A549 (cell line): Measurements from ENCODE around the gene PPP4R4. TPM values are rescaled to one million over a fixed set of nuclear protein-coding genes. Genes with fewer than 3 reads are reported as not detected.

Experiments used
- ATAC-seq, 2 experiments: fragments of 200-7000 bp in 1 of 2; fragments of >200 bp in 1 of 2; cut with Nextera tagmentation in 1 of 2; cut with Tn5 transposase in 1 of 2; 3 replicates each; pipeline versions ENCODE4 v1.8.0 to v1.9.1; 2018 to 2020; ENCODE audit warnings: mild to moderate bottlenecking in 1 of 2, moderate library complexity in 1 of 2
- CTCF ChIA-PET: fragments of 300-600 bp; sonication (Branson Sonifier 250); formaldehyde crosslinking; extraction: SDS; loops from one replicate; lab custom pipeline; 2021; ENCODE audit warnings: antibody characterized with exemption, inconsistent platforms; lab: Yijun Ruan, JAX
- POLR2A ChIA-PET: fragments of 350-600 bp; formaldehyde crosslinking; extraction: SDS; loops from one replicate; lab custom pipeline; 2021; ENCODE audit warnings: antibody characterized with exemption, inconsistent platforms; lab: Yijun Ruan, JAX
- DNase-seq, 2 experiments: peaks; one replicate each; pipeline versions ENCODE4 v3.0.0 to v3.0.0-alpha.2; 2011 to 2016; ENCODE audit warnings: low read depth in 1 of 2, low spot score in 1 of 2
- FAIRE-seq: peaks from 2 replicates; lab custom pipeline; 2011; peaks lifted over from hg19 to GRCh38; lab: Jason Lieb, UNC
- H3K27ac ChIP-seq, 2 experiments: fragments of >200 bp; sonication (Bioruptor Twin); formaldehyde crosslinking; 3 replicates each; pipeline ENCODE4 v1.5.1; 2016 to 2017
- H3K4me1 ChIP-seq: fragments of >200 bp; sonication (Bioruptor Twin); formaldehyde crosslinking; 3 replicates; pipeline ENCODE4 v1.6.1; 2016
- H3K4me2 ChIP-seq: fragments of >200 bp; sonication (Bioruptor Twin); formaldehyde crosslinking; 3 replicates; pipeline ENCODE4 v1.6.1; 2016
- H3K4me3 ChIP-seq: fragments of >200 bp; sonication (Bioruptor Twin); formaldehyde crosslinking; 3 replicates; pipeline ENCODE4 v1.5.1; 2016
- H3K9me3 ChIP-seq: fragments of >200 bp; sonication (Bioruptor Twin); formaldehyde crosslinking; 3 replicates; pipeline ENCODE4 v1.6.1; 2016
- BHLHE40 ChIP-seq: IDR thresholded peaks from 2 replicates; pipeline ENCODE4 v1.6.1; 2012; ENCODE audit warnings: low read depth, low read length, inconsistent platforms
- CHD4 ChIP-seq: fragments of 200-600 bp; sonication (generic); IDR thresholded peaks from 2 replicates; pipeline ENCODE4 v1.6.1; 2016; ENCODE audit warnings: antibody characterized with exemption, mild to moderate bottlenecking, borderline replicate concordance
- ESRRA ChIP-seq: fragments of 150-350 bp; IDR thresholded peaks from 2 replicates; pipeline ENCODE4 v1.6.1; 2014; ENCODE audit warnings: mild to moderate bottlenecking, low read length, borderline replicate concordance
- FOSL2 ChIP-seq, 2 experiments: fragments of 450-650 bp in 1 of 2; fragments of >200 bp in 1 of 2; sonication (Bioruptor Twin) in 1 of 2; formaldehyde crosslinking; IDR thresholded peaks; 2 replicates each; pipeline versions ENCODE4 v1.5.0 to v1.6.1; 2016 to 2020; ENCODE audit warnings: mild to moderate bottlenecking in 1 of 2, moderate library complexity in 1 of 2
- GATA3 ChIP-seq: IDR thresholded peaks from 2 replicates; pipeline ENCODE4 v1.6.1; 2012; ENCODE audit warnings: borderline replicate concordance
- HDAC2 ChIP-seq: fragments of 200-600 bp; sonication (generic); IDR thresholded peaks from 2 replicates; pipeline ENCODE4 v1.6.1; 2016
- HEYL ChIP-seq: fragments of 250-450 bp; sonication (Bioruptor Pico); IDR thresholded peaks from 2 replicates; pipeline ENCODE4 v1.8.0; 2021; ENCODE audit warnings: mild to moderate bottlenecking, moderate library complexity
- HOXB5 ChIP-seq: fragments of 250-450 bp; sonication (Bioruptor Pico); IDR thresholded peaks from 2 replicates; pipeline ENCODE4 v1.5.0; 2020; ENCODE audit warnings: mild to moderate bottlenecking, moderate library complexity
- JUNB ChIP-seq: fragments of >200 bp; sonication (Bioruptor Twin); formaldehyde crosslinking; IDR thresholded peaks from 2 replicates; pipeline ENCODE4 v1.6.1; 2016
- MAFK ChIP-seq: fragments of 450-650 bp; IDR thresholded peaks from 2 replicates; pipeline ENCODE4 v1.6.1; 2014; ENCODE audit not compliant: partially characterized antibody
- NR3C1 ChIP-seq: fragments of >200 bp; sonication (Bioruptor Twin); formaldehyde crosslinking; IDR thresholded peaks from 3 replicates; pipeline ENCODE4 v1.6.1; 2017
- PHF8 ChIP-seq: fragments of 200-600 bp; sonication (generic); IDR thresholded peaks from 2 replicates; pipeline ENCODE4 v1.6.1; 2016; ENCODE audit warnings: low read depth, mild to moderate bottlenecking, antibody characterized with exemption, moderate library complexity, borderline replicate concordance
- POLR2A ChIP-seq: IDR thresholded peaks from 2 replicates; pipeline ENCODE4 v1.6.1; 2012; ENCODE audit warnings: mild to moderate bottlenecking, low read length
- RFX5 ChIP-seq: fragments of 450-650 bp; IDR thresholded peaks from 2 replicates; pipeline ENCODE4 v1.7.1; 2014; ENCODE audit warnings: antibody characterized with exemption, mild to moderate bottlenecking, moderate library complexity
- SMC3 ChIP-seq: fragments of >200 bp; sonication (Bioruptor Twin); formaldehyde crosslinking; IDR thresholded peaks from 3 replicates; pipeline ENCODE4 v1.6.1; 2018; ENCODE audit warnings: inconsistent platforms
- SREBF2 ChIP-seq: fragments of 450-650 bp; IDR thresholded peaks from 2 replicates; pipeline ENCODE4 v1.6.1; 2014; ENCODE audit warnings: mild to moderate bottlenecking, moderate library complexity
- TFCP2L1 ChIP-seq: fragments of 250-450 bp; sonication (Bioruptor Pico); IDR thresholded peaks from 2 replicates; pipeline ENCODE4 v1.5.0; 2021; ENCODE audit warnings: mild to moderate bottlenecking
- WGBS: methylation state at CpG from one replicate; pipeline ENCODE4 v1.1.6; 2017; ENCODE audit errors: missing lambda C conversion rate; 5-methylcytosine and 5-hydroxymethylcytosine counted together
- polyA plus RNA-seq, 4 experiments: library from polyadenylated mRNA; depleted of rRNA in 3 of 4; stranded (reverse); fragments of >200 nt; fragmentation: RNase III in 1 of 4; extraction: RNeasy Plus Mini Kit Qiagen cat#74134 plus additional on column Dnase treatment in 1 of 4; gene quantifications; 2 replicates in 3 of 4; 3 replicates in 1 of 4; pipeline ENCODE4 v1.2.3, GENCODE V29; 2011 to 2017
- TF ChIP-seq, protein P1 (sequence below): fragments of 250-450 bp; sonication (Bioruptor Pico); IDR thresholded peaks from 2 replicates; pipeline ENCODE4 v1.5.0; 2020; ENCODE audit warnings: low read depth, mild to moderate bottlenecking, moderate library complexity
- TF ChIP-seq, protein P2 (sequence below): fragments of 450-650 bp; IDR thresholded peaks from 2 replicates; pipeline ENCODE4 v1.6.1; 2014; ENCODE audit warnings: antibody characterized with exemption
- TF ChIP-seq, protein P3 (sequence below): IDR thresholded peaks from 2 replicates; pipeline ENCODE4 v1.6.1; 2012; ENCODE audit warnings: low read depth, borderline replicate concordance
- TF ChIP-seq, protein P4 (sequence below): fragments of 250-450 bp; sonication (Bioruptor Pico); IDR thresholded peaks from 2 replicates; pipeline ENCODE4 v1.5.0; 2021; ENCODE audit warnings: mild to moderate bottlenecking, moderate library complexity, borderline replicate concordance
- TF ChIP-seq, protein P5 (sequence below): fragments of 200-600 bp; sonication (generic); IDR thresholded peaks from 2 replicates; pipeline ENCODE4 v1.6.1; 2016; ENCODE audit warnings: antibody characterized with exemption, mild to moderate bottlenecking, moderate library complexity

The PPP4R4 gene
- polyA plus RNA-seq, 2 of the 4 experiments (the other 2 are of a cell fraction): 0.12 to 0.25 TPM

DNA sequence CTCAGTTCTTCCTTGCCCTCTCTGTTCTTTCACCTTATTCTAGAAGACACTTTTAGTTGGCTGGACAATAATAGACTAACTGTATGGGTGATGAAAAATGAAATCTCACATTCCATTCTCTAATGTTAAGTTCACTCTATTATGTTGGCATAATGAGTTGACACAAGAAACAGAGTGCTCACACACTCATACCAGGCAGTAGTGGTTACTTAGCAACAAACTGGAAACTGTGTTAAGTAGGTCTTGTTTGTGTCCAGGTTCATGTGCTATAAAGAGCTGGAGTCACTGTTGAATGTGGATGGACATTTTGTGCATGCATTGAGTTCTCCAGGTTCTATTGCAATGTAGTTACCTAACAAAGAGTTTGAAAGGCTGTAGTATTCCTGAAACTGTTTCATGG, 16.9 kb upstream of the PPP4R4 start:
- peaks cover 7% of the 10 kb centered on the region; the same call in 2 of the 3 replicates for H3K9me3 ChIP-seq
- ChIA-PET CTCF (interaction anchor here (1.0 to 2.3 kb wide), 3 partner anchors 11 to 21 kb away, joined by 3 to 6 read pairs (median 5); no protein-coding TSS in a partner anchor), POLR2A (no interaction called here)
- TF ChIP-seq HOXB5 (no peak), SREBF2 (no peak)
- TF ChIP-seq, protein P1, sequence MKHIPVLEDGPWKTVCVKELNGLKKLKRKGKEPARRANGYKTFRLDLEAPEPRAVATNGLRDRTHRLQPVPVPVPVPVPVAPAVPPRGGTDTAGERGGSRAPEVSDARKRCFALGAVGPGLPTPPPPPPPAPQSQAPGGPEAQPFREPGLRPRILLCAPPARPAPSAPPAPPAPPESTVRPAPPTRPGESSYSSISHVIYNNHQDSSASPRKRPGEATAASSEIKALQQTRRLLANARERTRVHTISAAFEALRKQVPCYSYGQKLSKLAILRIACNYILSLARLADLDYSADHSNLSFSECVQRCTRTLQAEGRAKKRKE (CRISPR knock-in tag): no peak
- TF ChIP-seq, protein P2, sequence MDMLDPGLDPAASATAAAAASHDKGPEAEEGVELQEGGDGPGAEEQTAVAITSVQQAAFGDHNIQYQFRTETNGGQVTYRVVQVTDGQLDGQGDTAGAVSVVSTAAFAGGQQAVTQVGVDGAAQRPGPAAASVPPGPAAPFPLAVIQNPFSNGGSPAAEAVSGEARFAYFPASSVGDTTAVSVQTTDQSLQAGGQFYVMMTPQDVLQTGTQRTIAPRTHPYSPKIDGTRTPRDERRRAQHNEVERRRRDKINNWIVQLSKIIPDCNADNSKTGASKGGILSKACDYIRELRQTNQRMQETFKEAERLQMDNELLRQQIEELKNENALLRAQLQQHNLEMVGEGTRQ: no peak
- ATAC-seq (no peak), FAIRE-seq (no peak), DNase-seq (no peak)
- no peaks in the 10 kb centered on the region for H3K4me1 ChIP-seq
- H3K27ac ChIP-seq: no peak overlapping the region
- H3K4me3 ChIP-seq: no peak overlapping the region
- no peak overlapping the region for H3K4me2 ChIP-seq

DNA sequence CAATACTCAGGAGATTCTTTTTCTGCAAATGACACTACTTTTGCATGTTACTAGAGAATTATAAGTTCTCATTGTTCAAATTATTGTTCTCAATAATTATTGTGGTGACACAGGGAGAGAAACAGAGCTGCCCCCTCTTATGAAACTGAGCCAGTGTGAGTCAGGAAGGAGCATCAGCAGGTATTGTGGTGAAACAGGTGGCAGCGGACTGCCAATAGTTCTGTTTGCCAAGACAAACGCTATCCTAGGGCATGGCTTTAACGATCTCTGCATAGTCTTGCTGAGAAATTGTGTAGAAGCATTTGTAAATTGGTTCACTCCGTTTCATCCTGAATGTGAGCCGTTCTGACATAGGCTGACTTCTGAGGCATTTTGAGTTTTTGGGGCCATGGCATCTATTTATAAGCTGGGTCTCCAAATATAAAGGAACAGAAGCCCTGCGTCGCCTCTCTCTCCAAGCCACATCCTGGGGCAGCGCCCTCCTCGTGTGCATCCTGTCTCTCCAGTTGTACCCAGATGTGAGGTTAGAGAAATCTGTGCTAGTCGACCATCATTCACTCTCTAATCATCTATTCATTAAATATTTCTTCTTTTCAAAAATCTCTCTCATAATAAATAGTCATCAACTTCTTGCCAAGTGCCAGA, 15.8 kb upstream of the PPP4R4 start:
- H3K4me2 ChIP-seq: no peak overlapping the region
- CTCF ChIA-PET: interaction anchor here (0.5 to 2.3 kb wide), 5 partner anchors 10 to 22 kb away, joined by 3 to 6 read pairs (median 4); no protein-coding TSS in a partner anchor
- ATAC-seq (no peak), FAIRE-seq (no peak), DNase-seq (no peak)
- H3K4me1 ChIP-seq: no peaks in the 10 kb centered on the region
- no peak overlapping the region for H3K27ac ChIP-seq
- H3K4me3 ChIP-seq: no peak overlapping the region
- 19% methylated on average over 10 of the region's 10 CpGs for WGBS
- TF ChIP-seq HDAC2 (no peak), SMC3 (no peak), PHF8 (no peak), JUNB (no peak), FOSL2 (IDR thresholded peaks at IDR 0.05) (no peak), FOSL2 (CRISPR knock-in tag; IDR thresholded peaks at IDR 0.05) (no peak), ESRRA (no peak), HEYL (CRISPR knock-in tag) (no peak), GATA3 (no peak), MAFK (no peak), RFX5 (no peak), NR3C1 (no peak), TFCP2L1 (no peak), POLR2A (no peak), BHLHE40 (no peak), CHD4 (no peak)
- TF ChIP-seq, protein P3, sequence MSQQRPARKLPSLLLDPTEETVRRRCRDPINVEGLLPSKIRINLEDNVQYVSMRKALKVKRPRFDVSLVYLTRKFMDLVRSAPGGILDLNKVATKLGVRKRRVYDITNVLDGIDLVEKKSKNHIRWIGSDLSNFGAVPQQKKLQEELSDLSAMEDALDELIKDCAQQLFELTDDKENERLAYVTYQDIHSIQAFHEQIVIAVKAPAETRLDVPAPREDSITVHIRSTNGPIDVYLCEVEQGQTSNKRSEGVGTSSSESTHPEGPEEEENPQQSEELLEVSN: no peak
- TF ChIP-seq, protein P4, sequence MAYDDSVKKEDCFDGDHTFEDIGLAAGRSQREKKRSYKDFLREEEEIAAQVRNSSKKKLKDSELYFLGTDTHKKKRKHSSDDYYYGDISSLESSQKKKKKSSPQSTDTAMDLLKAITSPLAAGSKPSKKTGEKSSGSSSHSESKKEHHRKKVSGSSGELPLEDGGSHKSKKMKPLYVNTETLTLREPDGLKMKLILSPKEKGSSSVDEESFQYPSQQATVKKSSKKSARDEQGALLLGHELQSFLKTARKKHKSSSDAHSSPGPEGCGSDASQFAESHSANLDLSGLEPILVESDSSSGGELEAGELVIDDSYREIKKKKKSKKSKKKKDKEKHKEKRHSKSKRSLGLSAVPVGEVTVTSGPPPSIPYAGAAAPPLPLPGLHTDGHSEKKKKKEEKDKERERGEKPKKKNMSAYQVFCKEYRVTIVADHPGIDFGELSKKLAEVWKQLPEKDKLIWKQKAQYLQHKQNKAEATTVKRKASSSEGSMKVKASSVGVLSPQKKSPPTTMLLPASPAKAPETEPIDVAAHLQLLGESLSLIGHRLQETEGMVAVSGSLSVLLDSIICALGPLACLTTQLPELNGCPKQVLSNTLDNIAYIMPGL (CRISPR knock-in tag): no peak
- TF ChIP-seq, protein P5, sequence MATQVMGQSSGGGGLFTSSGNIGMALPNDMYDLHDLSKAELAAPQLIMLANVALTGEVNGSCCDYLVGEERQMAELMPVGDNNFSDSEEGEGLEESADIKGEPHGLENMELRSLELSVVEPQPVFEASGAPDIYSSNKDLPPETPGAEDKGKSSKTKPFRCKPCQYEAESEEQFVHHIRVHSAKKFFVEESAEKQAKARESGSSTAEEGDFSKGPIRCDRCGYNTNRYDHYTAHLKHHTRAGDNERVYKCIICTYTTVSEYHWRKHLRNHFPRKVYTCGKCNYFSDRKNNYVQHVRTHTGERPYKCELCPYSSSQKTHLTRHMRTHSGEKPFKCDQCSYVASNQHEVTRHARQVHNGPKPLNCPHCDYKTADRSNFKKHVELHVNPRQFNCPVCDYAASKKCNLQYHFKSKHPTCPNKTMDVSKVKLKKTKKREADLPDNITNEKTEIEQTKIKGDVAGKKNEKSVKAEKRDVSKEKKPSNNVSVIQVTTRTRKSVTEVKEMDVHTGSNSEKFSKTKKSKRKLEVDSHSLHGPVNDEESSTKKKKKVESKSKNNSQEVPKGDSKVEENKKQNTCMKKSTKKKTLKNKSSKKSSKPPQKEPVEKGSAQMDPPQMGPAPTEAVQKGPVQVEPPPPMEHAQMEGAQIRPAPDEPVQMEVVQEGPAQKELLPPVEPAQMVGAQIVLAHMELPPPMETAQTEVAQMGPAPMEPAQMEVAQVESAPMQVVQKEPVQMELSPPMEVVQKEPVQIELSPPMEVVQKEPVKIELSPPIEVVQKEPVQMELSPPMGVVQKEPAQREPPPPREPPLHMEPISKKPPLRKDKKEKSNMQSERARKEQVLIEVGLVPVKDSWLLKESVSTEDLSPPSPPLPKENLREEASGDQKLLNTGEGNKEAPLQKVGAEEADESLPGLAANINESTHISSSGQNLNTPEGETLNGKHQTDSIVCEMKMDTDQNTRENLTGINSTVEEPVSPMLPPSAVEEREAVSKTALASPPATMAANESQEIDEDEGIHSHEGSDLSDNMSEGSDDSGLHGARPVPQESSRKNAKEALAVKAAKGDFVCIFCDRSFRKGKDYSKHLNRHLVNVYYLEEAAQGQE: no peak
- POLR2A ChIA-PET: no interaction called here
- peaks cover 7% of the 10 kb centered on the region; the same call in 2 of the 3 replicates for H3K9me3 ChIP-seq
